Liver (tissue), 3 donors: ENCODE data around the gene DNAH6.

Experiments
- ATF3 ChIP-seq: IDR thresholded peaks from 2 replicates; pipeline ENCODE4 v1.6.1; 2016; ENCODE audit warnings: antibody characterized with exemption
- CTCF ChIP-seq: fragments of 150-350 bp; IDR thresholded peaks from 2 replicates; pipeline ENCODE4 v1.5.1; 2017; ENCODE audit warnings: improper control_type of control experiment, low read depth, low read length; ENCODE audit not compliant: missing input control
- EGR1 ChIP-seq, 2 donors: IDR thresholded peaks; 2 replicates each; pipeline ENCODE4 v1.6.1; 2016 to 2018; ENCODE audit warnings: antibody characterized with exemption in 2 of 2, low read depth in 2 of 2
- FOXA1 ChIP-seq: IDR thresholded peaks from 2 replicates; pipeline ENCODE4 v1.6.1; 2016; ENCODE audit warnings: antibody characterized with exemption
- HNF4G ChIP-seq: IDR thresholded peaks from 2 replicates; pipeline ENCODE4 v1.6.1; 2016; ENCODE audit warnings: antibody characterized with exemption
- MAX ChIP-seq: IDR thresholded peaks from 2 replicates; pipeline ENCODE4 v1.6.1; 2016; ENCODE audit warnings: antibody characterized with exemption
- NR2F2 ChIP-seq: IDR thresholded peaks from 2 replicates; pipeline ENCODE4 v1.6.1; 2016; ENCODE audit warnings: antibody characterized with exemption
- RAD21 ChIP-seq, 2 donors: IDR thresholded peaks; 2 replicates each; pipeline ENCODE4 v1.6.1; 2016; ENCODE audit warnings: antibody characterized with exemption in 2 of 2, mild to moderate bottlenecking in 2 of 2
- REST ChIP-seq: IDR thresholded peaks from 2 replicates; pipeline ENCODE4 v1.6.1; 2016; ENCODE audit warnings: antibody characterized with exemption, mild to moderate bottlenecking
- RXRA ChIP-seq, 2 donors: IDR thresholded peaks; 2 replicates each; pipeline ENCODE4 v1.6.1; 2017 to 2018; ENCODE audit warnings: antibody characterized with exemption in 2 of 2, mild to moderate bottlenecking in 1 of 2
- SP1 ChIP-seq: IDR thresholded peaks from 2 replicates; pipeline ENCODE4 v1.6.1; 2018; ENCODE audit warnings: antibody characterized with exemption, mild to moderate bottlenecking
- TAF1 ChIP-seq: conservative IDR thresholded peaks from 2 replicates; pipeline ENCODE4 v1.6.1; 2016; ENCODE audit warnings: antibody characterized with exemption, mild to moderate bottlenecking
- YY1 ChIP-seq: IDR thresholded peaks from 2 replicates; pipeline ENCODE4 v1.6.1; 2016; ENCODE audit warnings: antibody characterized with exemption, mild to moderate bottlenecking
- ZBTB33 ChIP-seq: IDR thresholded peaks from 2 replicates; pipeline ENCODE4 v1.6.1; 2016; ENCODE audit warnings: antibody characterized with exemption
- donor health status: healthy.
- donor health status: healthy.

GRCh38 chr2:84516234-84516986, at the start of gene DNAH6:
- no peak for TF ChIP-seq CTCF
- no peak for TF ChIP-seq ATF3
- TF ChIP-seq MAX: no peak
- no peak for TF ChIP-seq HNF4G
- no peak for TF ChIP-seq FOXA1
- no peak for TF ChIP-seq YY1
- peak in 1 of 2 donors; percentile 8 for TF ChIP-seq RAD21 (IDR thresholded peaks at IDR 0.05)
- TF ChIP-seq EGR1 (IDR thresholded peaks at IDR 0.05; ENCODE audit: low read depth in 2 of 2): no peak
- TF ChIP-seq SP1: peak; percentile 94
- no peak for TF ChIP-seq REST
- no peak for TF ChIP-seq NR2F2
- TF ChIP-seq TAF1: no peak
- no peak for TF ChIP-seq RXRA (IDR thresholded peaks at IDR 0.05)
- TF ChIP-seq ZBTB33: no peak
